Peyer's patch (tissue), 4 donors: ENCODE results near the gene GDI2. TPM values are rescaled to one million over a fixed set of nuclear protein-coding genes. Genes with fewer than 3 reads are reported as not detected.
A peak's percentile ranks its signal among the peaks of the same experiment; 100 is the strongest.

ENCODE experiments used
- DNase-seq, 3 donors: peaks; one replicate each; pipeline ENCODE4 v3.0.0-alpha.2; 2017 to 2019
- H3K27ac ChIP-seq, 4 donors: fragments of 200-600 bp; sonication (generic); one replicate each; pipeline ENCODE4 v1.5.1; 2016 to 2019
- H3K27me3 ChIP-seq, 2 donors: fragments of 200-600 bp; sonication (generic); one replicate each; pipeline ENCODE4 v1.5.1; 2019
- H3K36me3 ChIP-seq, 3 donors: fragments of 200-600 bp; sonication (generic); one replicate each; pipeline ENCODE4 v1.5.1; 2016 to 2019
- H3K4me1 ChIP-seq, 4 donors: fragments of 200-600 bp; sonication (generic); one replicate each; pipeline ENCODE4 v1.5.1; 2016 to 2019
- H3K4me3 ChIP-seq, 4 donors: fragments of 200-600 bp; sonication (generic); 1 replicate in 3 of 4; 2 replicates in 1 of 4; pipeline ENCODE4 v1.5.1; 2016 to 2019; ENCODE audit warnings: mild to moderate bottlenecking in 1 of 4
- H3K9me3 ChIP-seq, 4 donors: fragments of 200-600 bp; sonication (generic); one replicate each; pipeline ENCODE4 v1.5.1; 2016 to 2019; ENCODE audit warnings: mild to moderate bottlenecking in 1 of 4
- POLR2A ChIP-seq, 2 donors: fragments of 450-650 bp; IDR thresholded peaks; one replicate each; pipeline ENCODE4 v1.5.1; 2017; ENCODE audit warnings: antibody characterized with exemption in 2 of 2, mild to moderate bottlenecking in 2 of 2, moderate library complexity in 2 of 2
- total RNA-seq, 4 donors: library from RNA; depleted of rRNA; stranded (reverse); fragments of >200 nt; gene quantifications; one replicate each; pipeline ENCODE4 v1.1.0, GENCODE V29; 2016
- TF ChIP-seq, protein P1 (sequence below), 6 experiments: fragments of 450-650 bp in 4 of 6; fragments of 200-600 bp in 2 of 6; sonication (generic) in 1 of 6; IDR thresholded peaks; one replicate each; pipeline ENCODE4 v1.5.1; 2017 to 2019; ENCODE audit warnings: antibody characterized with exemption in 6 of 6, mild to moderate bottlenecking in 3 of 6, moderate library complexity in 1 of 6

Gene GDI2
- total RNA-seq, 4 donors from 2014 or later: 182 to 326 (median 260) TPM

DNA sequence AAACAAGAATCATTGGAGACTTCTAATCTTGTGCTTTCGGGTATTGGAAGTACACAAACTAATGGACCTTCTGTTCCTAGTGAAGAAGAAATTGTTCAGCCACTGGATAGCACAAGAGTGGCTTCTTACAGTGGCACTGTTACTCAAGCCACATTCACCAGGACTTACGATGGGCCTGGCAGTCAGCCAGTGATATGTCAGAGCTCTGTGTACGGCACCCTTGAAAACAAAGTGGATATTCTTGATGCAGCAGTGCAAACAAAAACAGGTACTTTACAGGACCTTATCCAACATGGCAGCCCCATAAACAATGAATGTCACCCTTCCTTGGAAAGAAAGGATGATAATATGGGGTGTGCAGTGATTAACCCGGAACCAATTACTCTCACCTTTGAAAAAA, 67.0 kb downstream of the GDI2 start:
- Histone ChIP-seq H3K4me3 (no peak overlapping the region), H3K27me3 (no peaks in the 10 kb centered on the region), H3K4me1 (no peaks in the 10 kb centered on the region), H3K36me3 (peaks cover 0 to 54% (median 4%) of the 10 kb centered on the region in 3 donors), H3K9me3 (no peaks in the 10 kb centered on the region), H3K27ac (no peak overlapping the region)
- no peak for DNase-seq
- no peak for TF ChIP-seq POLR2A (IDR thresholded peaks at IDR 0.05)

GRCh38 chr10:5744849-5745248, 68.4 kb downstream of the GDI2 start:
- H3K36me3 ChIP-seq: peaks cover 0 to 66% (median 4%) of the 10 kb centered on the region in 3 donors
- no peak overlapping the region for H3K4me3 ChIP-seq
- DNase-seq: no peak
- no peak for TF ChIP-seq POLR2A (IDR thresholded peaks at IDR 0.05)
- TF ChIP-seq, protein P1, sequence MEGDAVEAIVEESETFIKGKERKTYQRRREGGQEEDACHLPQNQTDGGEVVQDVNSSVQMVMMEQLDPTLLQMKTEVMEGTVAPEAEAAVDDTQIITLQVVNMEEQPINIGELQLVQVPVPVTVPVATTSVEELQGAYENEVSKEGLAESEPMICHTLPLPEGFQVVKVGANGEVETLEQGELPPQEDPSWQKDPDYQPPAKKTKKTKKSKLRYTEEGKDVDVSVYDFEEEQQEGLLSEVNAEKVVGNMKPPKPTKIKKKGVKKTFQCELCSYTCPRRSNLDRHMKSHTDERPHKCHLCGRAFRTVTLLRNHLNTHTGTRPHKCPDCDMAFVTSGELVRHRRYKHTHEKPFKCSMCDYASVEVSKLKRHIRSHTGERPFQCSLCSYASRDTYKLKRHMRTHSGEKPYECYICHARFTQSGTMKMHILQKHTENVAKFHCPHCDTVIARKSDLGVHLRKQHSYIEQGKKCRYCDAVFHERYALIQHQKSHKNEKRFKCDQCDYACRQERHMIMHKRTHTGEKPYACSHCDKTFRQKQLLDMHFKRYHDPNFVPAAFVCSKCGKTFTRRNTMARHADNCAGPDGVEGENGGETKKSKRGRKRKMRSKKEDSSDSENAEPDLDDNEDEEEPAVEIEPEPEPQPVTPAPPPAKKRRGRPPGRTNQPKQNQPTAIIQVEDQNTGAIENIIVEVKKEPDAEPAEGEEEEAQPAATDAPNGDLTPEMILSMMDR (IDR thresholded peaks at IDR 0.05): no peak
- no peaks in the 10 kb centered on the region for H3K9me3 ChIP-seq
- H3K4me1 ChIP-seq: no peaks in the 10 kb centered on the region
- no peaks in the 10 kb centered on the region for H3K27me3 ChIP-seq
- H3K27ac ChIP-seq: peak overlapping the region in 2 of 4 donors; percentile 28 to 38

DNA sequence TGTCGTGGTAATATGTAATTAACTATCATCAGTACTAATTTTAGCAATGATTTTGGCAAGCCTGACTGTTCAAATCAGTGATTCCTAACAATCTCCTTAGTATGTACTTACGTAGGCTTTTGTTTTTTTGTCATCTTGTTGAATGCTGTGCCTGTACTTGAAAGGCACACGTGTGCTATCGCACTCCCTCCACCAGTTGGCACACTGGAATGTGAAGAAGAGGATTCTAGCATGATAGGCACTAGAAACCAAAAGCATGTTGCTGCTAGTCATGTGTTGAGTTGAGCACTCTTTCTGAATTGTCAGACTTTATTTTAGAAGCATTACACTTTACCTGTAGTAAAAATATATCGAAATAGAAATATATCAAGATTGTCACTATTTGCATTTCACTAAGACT, 69.5 kb downstream of the GDI2 start:
- Histone ChIP-seq H3K27me3 (no peaks in the 10 kb centered on the region), H3K36me3 (peaks cover 0 to 66% (median 4%) of the 10 kb centered on the region in 3 donors), H3K27ac (no peak overlapping the region)

GRCh38 chr10:5742116-5742515, 71.1 kb downstream of the GDI2 start:
- H3K36me3 ChIP-seq: peaks cover 0 to 50% (median 4%) of the 10 kb centered on the region in 3 donors
- no peaks in the 10 kb centered on the region for H3K27me3 ChIP-seq
- no peak overlapping the region for H3K27ac ChIP-seq
- TF ChIP-seq POLR2A (IDR thresholded peaks at IDR 0.05): no peak
- TF ChIP-seq, protein P1 (IDR thresholded peaks at IDR 0.05): no peak
- DNase-seq: no peak
- H3K4me3 ChIP-seq: no peak overlapping the region
- H3K9me3 ChIP-seq: no peaks in the 10 kb centered on the region
- H3K4me1 ChIP-seq: no peaks in the 10 kb centered on the region

More for the DNA sequence above, 69.5 kb downstream of the GDI2 start:
- Histone ChIP-seq H3K4me1 (no peaks in the 10 kb centered on the region), H3K4me3 (no peak overlapping the region), H3K9me3 (no peaks in the 10 kb centered on the region)
- no peak for DNase-seq
- no peak for TF ChIP-seq POLR2A (IDR thresholded peaks at IDR 0.05)
- TF ChIP-seq, protein P1 (IDR thresholded peaks at IDR 0.05): no peak

GRCh38 chr10:5741276-5741675, 72.0 kb downstream of the GDI2 start:
- Histone ChIP-seq H3K27me3 (no peaks in the 10 kb centered on the region), H3K27ac (no peak overlapping the region), H3K4me1 (no peaks in the 10 kb centered on the region), H3K36me3 (peaks cover 0 to 41% (median 4%) of the 10 kb centered on the region in 3 donors), H3K4me3 (no peak overlapping the region), H3K9me3 (no peaks in the 10 kb centered on the region)
- TF ChIP-seq, protein P1 (IDR thresholded peaks at IDR 0.05): no peak
- DNase-seq: no peak

DNA sequence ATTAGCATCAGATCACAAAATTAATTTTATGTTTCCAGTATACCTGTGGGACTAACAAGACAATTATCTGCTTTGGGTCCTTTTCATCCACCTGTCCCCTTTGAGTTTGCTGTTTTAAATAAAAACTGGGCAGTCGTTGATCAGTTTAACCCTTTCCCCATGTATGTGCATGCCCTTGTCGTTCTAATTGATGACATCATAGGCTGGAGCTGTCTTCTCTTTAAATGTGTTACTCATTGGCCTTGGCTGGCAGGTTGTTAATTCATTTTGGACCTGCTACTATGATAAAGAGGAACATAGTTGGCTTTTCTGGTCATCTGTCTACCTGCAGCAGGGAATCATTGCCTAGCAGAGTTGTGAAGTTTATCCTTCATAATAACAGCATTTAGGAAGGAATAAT, 74.8 kb downstream of the GDI2 start:
- Histone ChIP-seq H3K4me3 (no peak overlapping the region), H3K4me1 (no peaks in the 10 kb centered on the region), H3K36me3 (peaks cover 0 to 43% (median 4%) of the 10 kb centered on the region in 3 donors), H3K9me3 (no peaks in the 10 kb centered on the region), H3K27me3 (no peaks in the 10 kb centered on the region), H3K27ac (no peak overlapping the region)
- no peak for DNase-seq
- no peak for TF ChIP-seq POLR2A (IDR thresholded peaks at IDR 0.05)
- TF ChIP-seq, protein P1 (IDR thresholded peaks at IDR 0.05): no peak
